Stimulated activated naive CD8-positive, alpha-beta T cell treated with anti-CD3 and anti-CD28 coated beads, Interleukin-15, Interleukin-2, amounts not matched to agents 100 U/mL and 50 U/mL, for 24 hours (primary cell): ENCODE results near the gene LCE3A.
"Not testable (repeated sequence)": the region's sequence is repeated elsewhere in the genome, so short reads cannot be mapped to it uniquely, and the experiment has no call there.

Source experiments
- ATAC-seq: fragments of 150-1000 bp; cut with Tn5 transposase; one replicate; pipeline ENCODE4 v1.10.0; 2021
- DNase-seq: peaks from one replicate; pipeline ENCODE4 v3.0.0; 2021

LCE3A gene, protein sequence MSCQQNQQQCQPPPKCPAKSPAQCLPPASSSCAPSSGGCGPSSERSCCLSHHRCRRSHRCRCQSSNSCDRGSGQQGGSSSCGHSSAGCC

DNA sequence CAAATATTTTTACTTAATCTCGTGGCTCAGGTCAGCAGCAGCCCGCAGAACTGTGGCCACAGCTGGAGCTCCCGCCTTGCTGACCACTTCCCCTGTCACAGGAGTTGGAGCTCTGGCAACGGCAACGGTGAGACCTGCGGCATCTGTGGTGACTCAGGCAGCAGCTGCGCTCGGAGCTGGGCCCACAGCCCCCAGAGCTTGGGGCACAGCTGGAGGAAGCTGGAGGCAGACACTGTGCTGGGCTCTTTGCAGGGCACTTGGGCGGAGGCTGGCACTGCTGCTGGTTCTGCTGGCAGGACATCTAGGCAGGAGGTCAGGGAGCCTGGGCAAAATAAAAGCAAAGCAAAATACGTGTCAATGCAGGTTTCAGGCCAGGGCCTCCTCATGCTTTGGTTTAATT is at the start of gene LCE3A:
TSS of gene LCE3A (minus strand) at position 301 of the 400 bp plus-strand sequence. CDS start at position 301, 0 bp downstream.
- DNase-seq (no peak), ATAC-seq (no peak)

DNA sequence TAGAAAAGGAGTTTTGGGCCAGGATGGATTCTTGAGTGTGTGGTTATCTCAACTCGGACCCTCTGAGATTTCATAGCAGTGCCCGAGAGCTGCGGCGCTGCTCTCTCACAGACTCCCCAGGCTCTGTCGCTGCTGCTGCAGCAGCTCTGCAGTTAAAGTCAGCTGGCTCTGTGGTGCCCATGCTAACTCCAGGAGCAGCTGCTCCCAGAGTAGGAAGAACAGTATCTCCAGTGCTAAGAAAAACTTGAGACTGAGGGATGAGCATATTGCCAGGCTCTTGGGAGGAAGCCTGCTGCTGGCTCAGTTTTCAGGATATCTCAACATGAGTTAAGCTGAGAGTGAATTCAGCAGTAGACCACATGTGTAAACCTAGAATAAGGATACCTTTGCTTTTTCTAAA is 44.7 kb upstream of the LCE3A start:
- ATAC-seq = no peak
- DNase-seq = no peak

DNA sequence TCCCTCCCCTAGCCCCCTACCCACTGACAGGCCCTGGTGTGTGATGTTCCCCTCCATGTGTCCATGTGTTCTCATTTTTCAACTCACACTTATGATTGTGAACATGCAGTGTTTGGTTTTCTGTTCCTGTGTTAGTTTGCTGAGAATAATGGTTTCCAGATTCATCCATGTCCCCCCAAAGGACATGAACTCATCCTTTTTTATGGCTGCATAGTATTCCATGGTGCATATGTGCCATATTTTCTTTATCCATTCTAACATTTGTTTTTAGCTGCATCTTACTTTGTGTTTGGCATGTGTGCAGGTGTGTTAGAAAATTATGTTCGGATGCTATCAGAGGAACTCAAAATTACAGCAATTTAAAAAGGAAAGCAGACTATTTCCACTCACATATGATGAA is 43.3 kb upstream of the LCE3A start:
- not testable (repeated sequence) for ATAC-seq, DNase-seq

DNA sequence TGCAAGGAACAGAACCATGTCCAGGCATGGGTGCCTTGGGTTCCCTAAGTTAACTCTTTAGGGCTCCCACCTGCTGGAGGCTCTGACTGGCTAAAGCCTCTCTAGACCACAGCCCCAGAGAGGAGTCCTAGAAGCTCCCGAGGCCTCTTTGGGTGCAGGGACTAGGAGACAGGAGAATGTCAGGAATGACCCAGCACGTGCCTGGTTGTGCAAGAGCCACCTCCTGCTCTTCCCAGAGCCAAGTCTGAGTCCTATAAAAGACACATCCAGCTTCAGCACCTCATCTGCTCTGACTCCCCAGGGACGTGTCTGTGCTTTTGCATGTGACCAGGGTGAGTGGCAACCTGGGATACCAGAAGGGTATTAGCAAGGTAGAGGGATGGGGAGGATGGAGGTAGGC is 40.2 kb upstream of the LCE3A start, which contains the start of gene LCE2D:
TSS of gene LCE2D (plus strand) at position 283 of the 400 bp plus-strand sequence. CDS start 726 bp downstream, outside the sequence.
- no peak for DNase-seq
- no peak for ATAC-seq

DNA sequence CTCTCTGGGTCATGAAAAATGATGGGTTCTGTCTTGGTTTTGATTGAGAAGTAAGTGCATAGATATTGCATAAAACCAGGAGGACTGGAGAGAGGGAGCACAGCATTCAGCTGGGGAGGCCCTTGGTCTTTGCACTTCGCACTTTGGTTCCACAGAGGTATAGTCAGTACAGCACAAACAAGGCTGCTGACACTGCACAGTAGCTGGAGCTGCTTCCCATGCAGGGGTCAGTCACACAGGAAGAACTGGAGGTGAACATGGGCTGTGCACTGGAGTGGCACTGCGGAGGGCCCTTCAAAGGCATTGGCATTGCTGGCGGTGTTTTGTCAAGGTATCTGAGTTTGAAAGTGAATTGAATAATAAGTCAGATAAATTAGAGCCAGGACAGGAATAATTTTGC is 35.7 kb upstream of the LCE3A start:
- ATAC-seq = no peak

DNA sequence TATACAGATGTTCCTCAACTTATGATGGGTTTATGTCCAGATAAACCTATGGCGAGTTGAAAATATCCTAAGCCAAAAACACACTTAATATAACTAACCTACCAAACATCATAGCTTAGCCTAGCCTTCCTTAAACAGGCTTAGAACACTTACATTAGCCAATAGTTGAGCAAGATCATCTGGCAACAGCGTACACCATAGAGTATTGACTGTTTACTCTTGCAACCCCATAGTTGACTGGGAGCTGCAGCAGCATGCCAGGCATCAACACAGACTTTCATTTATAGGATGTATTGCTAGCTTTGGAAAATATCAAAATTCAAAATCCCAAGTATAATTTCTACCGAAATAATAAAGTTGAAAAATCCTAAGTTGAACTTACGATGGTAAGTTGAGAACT is 34.8 kb upstream of the LCE3A start:
- ATAC-seq (no peak), DNase-seq (no peak)

More for the DNA sequence above, 35.7 kb upstream of the LCE3A start:
- DNase-seq = no peak

DNA sequence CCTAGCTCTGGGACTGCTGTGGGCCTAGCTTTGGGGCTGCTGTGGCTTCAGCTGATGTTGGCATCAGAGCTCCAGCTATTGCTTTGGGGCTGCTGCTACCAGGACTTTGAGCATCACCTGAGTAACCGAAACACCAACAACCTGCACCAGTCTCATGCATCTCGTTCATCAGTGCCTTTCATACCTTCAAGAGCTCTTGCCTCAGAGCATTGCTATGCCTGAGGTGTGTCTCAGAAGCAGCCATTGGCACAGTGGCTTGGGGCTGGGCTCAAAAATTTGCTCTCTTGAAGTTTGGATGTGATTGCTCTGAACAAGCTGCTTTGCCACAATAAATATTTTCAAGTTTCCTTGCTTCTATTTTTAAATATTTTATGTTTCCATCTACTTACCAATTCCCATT is 33.6 kb upstream of the LCE3A start:
- ATAC-seq (no peak), DNase-seq (no peak)

DNA sequence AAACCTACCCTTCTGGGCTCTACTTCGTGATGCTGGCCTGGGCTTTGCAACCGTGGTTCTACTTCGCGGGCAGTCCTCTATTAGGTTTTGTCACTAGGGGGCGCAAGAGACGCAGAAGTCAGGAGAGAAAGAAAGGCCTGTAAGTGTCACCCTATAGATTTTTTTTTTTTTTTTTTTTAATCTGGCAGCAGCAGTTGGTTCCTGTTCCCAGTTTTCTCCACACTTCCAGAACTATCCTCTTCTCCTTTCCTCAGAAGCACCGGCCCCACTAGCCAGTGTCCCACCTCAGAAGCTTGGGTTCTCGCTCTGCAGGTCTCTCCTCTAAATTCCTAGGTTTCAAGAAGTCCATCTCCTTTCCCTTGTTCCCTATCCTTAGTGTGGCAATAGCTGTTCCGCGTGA is 31.2 kb upstream of the LCE3A start:
- no peak for ATAC-seq

DNA sequence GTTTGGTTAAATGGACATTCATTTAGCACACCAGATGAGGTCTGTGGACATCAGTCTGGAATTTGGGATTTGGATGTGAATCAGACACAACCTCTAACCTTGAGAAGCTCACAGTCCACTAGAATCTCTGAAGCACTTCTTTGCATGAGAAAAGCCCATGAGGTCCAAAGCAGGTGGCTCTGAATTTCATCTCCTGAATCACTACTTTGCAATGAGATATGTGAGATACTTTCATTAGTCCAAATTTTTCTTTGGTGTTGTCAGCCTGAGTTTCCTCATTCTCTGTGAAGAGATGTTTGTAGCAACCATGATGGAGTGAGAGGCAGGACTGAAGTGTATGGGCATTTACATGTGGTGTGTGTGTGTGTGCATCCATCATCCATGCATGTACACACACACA is 23.8 kb upstream of the LCE3A start:
- no peak for ATAC-seq
- DNase-seq = no peak

More for the DNA sequence above, 31.2 kb upstream of the LCE3A start:
- peak; percentile 65 for DNase-seq

DNA sequence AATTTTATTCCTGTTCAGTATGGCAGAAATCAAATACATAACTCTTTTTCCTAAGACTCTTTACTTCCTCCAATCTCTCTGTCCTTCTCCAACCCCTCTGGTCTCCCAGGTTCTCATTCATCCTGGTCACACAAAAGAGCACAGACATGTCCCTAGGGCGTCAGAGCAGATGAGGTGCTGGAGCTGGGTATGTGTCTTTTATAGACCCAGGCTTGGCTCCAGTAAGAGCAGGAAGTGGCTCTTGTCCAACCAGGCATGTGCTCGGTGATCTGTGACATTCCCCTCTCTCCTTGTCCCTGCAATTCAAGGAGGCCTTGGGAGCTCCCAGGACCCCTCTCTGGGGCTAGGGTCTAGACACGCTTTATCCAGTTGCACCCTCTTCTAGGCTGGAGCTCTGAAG is 22.2 kb upstream of the LCE3A start:
- ATAC-seq = no peak
- DNase-seq = no peak

DNA sequence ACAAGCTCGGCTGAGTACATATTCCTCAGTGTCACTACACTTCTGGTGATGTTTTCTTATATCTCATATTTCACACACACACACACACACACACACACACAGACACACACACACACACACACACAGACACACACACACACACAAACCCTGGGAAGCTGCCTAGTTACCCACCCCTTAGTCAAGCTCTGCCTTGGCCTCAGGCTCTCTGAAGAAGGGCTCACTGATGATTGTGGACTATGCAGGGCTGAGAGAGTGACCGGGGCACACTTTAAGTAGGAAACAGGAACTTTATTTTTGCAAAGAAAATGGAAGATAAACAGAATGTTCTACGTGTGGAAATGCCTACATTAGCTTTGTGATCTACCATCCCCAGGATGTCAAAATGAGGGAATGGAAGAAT is 21.0 kb upstream of the LCE3A start:
- DNase-seq (no peak), ATAC-seq (no peak)

DNA sequence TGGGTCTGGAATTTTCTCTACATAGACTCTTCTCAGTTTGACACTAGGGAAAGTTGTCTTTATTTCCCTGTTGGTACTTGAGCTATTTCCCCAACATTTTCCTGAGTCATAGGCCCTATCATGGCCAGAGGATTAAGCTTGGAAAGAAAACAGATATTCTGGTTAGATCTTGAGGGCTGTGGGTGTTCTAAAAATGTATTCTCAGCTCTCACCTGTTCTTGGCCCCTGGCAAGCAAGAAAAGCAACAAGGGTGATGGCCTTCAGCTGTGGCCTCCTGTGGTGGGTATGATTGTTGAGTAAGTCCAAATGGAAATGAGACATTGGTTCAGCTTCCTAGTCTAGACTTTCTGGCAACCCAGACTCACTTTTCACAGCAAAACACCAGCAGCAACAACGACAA is 17.4 kb upstream of the LCE3A start:
- ATAC-seq (no peak), DNase-seq (no peak)

DNA sequence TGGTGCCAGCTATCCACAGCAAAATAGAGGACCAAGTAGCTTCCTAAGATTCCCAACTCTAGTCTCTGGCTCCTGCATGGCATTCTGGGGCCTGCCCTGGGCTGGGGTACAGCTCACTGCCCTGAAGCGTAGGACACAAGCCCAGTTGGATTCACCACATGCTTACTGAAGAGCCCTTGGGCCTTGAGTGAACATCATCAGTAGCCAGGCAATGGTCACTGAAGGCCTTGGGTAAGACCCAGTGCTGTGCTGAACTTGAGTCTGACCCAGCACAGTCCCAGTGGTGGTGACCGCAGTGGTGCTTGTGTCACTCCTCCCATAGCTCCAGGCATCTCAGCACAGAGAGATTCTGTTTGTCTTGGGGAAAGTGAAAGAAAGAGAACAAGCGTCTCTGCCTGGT is 7.7 kb upstream of the LCE3A start:
- DNase-seq = no peak
- ATAC-seq = no peak

DNA sequence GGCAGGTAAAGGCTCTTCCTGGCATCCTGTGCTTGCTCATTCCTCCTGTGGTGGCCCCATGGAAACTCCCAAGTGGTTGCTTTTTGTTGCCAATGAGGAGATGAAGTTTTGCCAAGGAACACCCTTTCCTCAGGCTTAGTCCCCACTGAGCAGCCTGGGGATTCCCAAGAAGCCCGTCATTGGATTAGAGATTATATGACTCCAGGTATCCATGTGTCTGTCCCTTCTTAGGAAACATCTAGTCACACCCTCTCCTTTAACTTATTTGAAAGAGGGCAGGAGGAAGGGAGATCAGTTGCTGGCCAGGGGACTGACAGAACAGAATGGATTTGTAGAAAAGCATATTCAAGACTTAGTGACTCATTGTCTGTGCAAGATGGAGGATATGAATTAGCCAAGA is 3.8 kb upstream of the LCE3A start:
- no peak for DNase-seq
- ATAC-seq = no peak

DNA sequence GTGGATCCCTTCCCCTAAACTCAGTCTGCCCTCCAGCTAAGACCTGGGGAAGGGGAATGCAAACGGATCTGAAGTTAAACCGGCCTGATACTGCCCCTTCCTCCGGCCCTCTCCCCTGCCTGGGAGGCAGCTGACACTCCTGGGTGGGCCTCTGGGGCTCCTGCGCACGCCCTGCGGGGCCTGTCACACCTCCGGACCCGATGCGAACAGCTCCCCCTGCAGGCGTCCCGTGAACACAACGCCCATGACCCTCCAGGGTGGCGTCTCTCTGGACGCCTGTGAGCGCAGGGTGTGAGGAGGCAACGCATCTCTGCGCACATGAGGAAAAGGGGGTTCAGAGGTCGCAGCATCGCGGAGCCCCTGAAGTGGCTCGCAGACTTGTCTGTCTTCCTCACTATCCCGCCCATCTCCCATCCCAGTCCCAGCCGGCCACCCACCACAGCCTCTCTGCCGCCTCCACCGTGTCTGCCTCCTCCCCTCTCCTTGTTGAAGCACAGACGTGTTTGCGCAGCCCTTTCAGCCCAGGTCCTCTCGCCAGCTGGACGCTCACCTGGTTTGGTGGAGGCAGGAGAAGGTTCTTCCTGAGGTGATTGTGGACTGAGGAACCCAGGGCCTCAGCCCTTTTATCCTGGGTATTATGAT is 421 bp upstream of the LCE3A start:
- peak; percentile 37 for DNase-seq
- ATAC-seq = no peak

DNA sequence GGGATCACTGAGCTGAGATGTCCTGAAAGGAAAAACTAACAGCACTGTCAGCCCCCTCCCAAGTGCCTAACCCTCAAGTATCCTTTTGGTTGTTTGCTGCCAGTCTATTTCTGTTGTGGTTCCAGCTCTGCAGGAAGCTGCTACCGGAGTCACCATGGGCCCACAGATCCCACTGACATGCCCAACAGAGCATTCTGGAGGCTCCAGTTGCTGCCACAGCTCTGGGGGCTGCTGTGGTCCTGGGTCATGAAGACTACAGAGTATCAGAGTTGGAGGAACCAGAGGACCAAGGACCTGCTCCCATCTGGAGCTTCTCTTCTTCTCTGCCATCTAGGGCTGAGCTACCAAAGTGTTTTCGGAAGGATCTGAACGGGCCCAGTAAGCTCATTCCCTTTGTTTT is 910 bp downstream of the LCE3A start:
- DNase-seq (no peak), ATAC-seq (no peak)

DNA sequence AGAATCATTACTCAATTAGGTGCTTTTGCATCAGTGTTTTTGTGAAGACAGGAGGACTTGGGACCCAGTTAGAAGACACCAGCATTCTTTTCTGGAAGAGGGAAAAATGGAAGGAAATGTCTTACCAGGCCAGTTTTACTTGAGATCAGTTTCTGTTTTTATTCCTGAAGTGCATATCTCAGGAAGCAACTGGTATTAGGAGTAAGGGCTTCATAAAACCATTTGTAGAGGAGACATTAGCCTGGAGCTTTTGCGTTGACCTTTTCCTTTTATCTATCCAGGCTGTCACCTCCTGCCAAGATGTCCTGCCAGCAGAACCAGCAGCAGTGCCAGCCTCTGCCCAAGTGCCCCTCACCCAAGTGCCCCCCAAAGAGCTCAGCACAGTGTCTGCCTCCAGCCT is 9.4 kb downstream of the LCE3A start, which contains the start of gene LCE3B:
TSS of gene LCE3B (plus strand) at position 301 of the 400 bp plus-strand sequence. CDS start at position 301, 0 bp downstream.
- ATAC-seq (no peak), DNase-seq (no peak)

DNA sequence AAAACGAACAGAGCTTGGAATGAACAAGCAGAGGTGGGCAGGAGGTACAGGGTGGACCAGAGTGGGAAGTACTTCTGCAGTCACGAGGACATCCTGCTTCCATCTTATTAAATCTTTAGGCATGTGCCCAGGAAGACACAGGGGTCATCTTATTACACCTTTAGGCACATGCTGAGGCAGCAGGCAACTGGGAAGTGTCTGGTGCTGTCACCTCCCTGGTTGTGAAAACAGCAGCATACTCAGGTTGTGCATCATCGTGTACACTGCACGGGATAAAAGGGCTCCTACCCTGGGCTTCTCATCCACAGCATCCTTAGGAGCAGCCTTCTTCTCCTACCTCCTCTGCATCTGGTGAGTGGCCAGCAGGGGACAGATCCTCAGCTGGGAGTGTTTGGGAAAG is 23.0 kb downstream of the LCE3A start, which contains the start of gene LCE3C:
TSS of gene LCE3C (plus strand) at position 301 of the 400 bp plus-strand sequence. CDS start 498 bp downstream, outside the sequence.
- no peak for DNase-seq
- ATAC-seq = no peak

DNA sequence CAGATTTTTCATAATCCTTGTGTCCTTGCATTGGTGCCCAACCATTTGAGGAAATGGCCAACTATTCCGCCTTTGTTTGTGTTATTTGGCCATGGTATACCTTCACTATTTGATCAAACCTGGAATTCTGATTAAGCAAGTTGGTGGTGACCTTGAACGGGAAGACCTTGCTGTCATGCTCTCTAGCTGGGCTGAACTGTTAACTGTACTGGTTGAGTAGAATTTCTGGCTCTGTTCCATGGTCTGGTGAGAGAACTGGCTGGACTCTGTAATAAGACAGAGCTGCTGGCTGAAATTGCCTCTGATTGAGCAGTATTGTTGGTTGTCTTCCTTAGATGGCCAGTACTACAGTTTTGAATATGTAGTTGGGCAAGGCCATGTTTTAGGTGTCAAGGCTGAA is 25.9 kb downstream of the LCE3A start:
- DNase-seq (no peak), ATAC-seq (no peak)

DNA sequence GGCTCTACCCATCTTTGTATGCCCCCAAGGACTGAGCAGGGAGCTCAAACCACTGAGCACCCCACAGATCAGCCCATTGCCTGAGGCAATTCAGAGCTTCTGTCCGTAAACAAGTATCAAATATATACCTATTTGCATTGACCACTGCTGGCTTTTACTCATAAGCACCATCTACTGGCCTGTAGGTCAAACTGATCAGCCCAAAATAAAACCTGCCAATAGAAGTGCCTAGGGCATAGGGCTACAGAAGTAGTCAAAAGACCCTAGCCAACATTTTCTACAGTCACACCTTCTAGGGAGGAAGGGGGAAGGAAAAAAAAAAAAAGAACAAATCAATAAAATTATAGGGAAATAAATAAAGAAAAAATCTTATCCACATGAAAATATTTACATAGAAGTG is 37.3 kb downstream of the LCE3A start:
- ATAC-seq (no peak), DNase-seq (no peak)

DNA sequence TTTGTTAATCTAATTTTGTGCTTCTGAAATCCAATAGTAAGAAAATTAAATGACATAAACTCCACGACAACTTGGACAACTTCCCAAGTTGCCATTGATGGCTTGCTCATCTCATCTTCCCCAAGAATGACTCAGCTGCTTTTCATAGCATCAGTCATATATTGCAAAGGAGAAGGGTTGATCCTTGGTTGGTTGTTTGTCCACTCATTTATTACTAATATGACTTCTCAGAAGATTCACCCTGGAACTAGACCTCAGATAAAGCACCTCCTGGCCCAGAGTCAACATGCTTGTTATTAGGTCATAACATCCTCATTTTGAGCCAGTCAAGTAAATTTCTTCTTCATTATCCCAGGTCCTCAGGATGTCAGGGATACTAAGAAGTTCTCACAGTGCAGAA is 40.3 kb downstream of the LCE3A start:
- DNase-seq (no peak), ATAC-seq (no peak)

DNA sequence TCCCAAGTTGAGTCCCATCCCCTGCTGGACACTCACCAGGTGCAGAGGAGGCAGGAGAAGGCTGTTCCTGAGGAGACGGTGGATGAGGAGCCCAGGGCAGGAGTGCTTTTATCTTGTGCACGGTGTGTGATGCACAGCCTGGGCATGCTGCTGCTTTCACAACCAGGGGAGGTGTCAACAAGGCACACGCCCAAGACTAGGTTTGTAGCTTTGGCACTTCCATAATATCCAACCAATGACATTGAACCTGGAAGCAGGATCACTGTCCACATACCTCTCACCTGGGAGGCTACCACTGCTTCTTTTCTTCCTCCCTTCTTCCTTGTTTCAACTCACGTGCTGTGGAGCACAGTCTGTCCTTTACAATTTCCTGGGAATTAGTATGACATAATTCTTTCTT is 42.5 kb downstream of the LCE3A start, which contains the start of gene LCE3D:
TSS of gene LCE3D (minus strand) at position 84 of the 400 bp plus-strand sequence. CDS start 580 bp downstream, outside the sequence.
- no peak for ATAC-seq

DNA sequence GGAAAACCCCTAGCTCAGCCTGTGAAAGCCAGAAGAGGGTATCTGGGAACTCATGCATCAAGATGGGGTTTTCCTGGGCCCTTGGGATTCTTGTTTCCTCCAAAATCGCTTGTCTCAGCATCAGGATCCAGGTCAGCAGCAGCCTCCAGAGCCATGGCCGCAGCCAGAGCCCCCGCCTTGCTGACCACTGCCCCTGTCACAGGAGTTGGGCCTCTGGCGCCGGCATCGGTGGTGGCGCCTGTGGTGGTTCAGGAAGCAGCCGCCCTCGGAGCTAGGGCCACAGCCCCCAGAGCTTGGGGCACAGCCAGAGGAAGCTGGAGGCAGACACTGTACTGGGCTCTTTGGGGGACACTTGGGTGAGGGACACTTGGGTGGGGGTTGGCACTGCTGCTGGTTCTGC is 43.4 kb downstream of the LCE3A start:
- ATAC-seq, DNase-seq: not testable (repeated sequence)

More for the DNA sequence above, 42.5 kb downstream of the LCE3A start, which contains the start of gene LCE3D:
- no peak for DNase-seq

DNA sequence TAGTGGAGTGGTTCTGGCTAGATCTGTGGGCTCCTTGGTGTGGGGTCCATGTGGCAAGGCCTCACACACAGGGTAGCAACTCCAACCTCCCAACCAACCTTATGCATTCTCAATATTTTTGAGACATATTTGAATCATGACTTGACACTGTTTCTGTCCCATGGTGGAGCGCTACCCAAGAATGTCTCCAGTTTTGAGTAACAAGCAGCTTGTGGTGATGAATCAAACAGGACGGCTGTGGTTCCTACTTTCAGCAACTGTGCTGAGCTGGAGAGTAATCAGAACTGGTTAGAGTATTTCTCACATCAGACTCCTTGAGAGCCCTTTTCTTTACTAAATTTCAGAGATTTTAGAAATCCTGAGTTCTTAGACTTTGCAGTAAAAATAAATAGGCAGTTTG is 45.7 kb downstream of the LCE3A start:
- no peak for DNase-seq
- ATAC-seq = peak; percentile 19
